ENCODE results near the gene MARCHF11.

Gene MARCHF11

GRCh38 chr5:16128944-16129343 lies 50.6 kb downstream of the MARCHF11 start:
- DNase-seq, result no peak

- DNase-seq, result no peak
Observed at GRCh38 chr5:16127865-16128544, 51.6 kb downstream of the MARCHF11 start.

- DNase-seq, result no peak
Observed at GRCh38 chr5:16120579-16120978, 59.0 kb downstream of the MARCHF11 start.

GRCh38 chr5:16119790-16120189 lies 59.8 kb downstream of the MARCHF11 start:
- no peak for DNase-seq

DNA sequence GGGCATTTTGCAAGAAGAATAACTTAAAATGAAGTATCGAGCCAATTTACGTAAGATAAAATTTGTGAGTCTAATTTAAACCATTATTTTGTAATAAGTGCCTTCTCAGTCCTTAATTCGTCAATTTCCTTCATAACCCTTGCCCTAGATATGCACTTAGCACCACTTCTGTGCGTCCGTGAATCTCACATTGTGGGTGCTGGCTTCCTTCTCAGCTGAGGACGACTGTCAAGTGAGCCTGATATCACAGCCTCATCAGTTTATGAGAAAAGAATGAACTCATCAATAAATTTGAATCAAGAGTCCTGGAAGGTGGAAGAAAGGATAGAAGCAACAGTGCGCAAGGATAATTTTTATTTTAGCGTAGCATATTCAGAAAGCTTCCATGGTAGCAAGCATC lies 64.5 kb downstream of the MARCHF11 start:
- DNase-seq, result no peak

DNA sequence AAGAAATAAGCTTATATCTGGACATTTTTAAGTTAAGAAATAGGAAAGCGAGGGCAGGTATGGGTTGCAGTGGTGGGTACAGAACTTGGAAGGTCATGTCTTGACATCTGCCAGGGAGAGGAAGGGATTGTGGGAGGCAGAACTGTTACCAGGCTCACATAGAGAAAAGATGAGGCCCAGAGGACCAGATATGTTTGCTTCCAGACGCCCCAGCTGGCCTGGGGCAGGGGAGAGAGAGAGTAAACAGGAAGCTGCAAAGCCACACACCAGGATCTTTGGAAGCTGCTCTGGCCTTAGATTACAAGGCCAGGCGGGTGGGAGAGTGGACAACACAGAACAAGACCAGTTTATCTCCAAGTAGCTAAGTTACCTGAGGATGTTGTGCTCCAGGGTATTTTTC lies 71.2 kb downstream of the MARCHF11 start:
- no peak for DNase-seq

DNA sequence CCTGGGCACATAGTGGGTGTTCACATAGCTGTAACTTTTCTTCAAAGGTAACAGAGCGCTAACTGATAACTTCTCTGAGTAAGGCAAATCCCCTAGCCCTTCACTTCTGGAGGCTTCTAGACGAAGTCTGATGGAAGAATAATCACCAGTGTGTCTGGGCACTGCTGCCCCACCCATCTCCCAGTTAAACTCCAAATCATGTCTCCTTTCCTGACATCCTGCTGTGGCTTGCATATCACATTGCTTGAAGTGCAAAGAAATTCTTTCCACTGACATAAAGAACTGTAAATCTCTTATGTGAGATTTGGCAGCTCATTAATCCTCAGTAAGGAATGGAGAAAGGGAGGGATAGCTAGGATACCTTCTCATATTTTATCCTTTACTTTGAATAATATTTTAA lies 74.6 kb downstream of the MARCHF11 start:
- no peak for DNase-seq

- DNase-seq, result no peak
Observed at GRCh38 chr5:16095612-16096011, 84.0 kb downstream of the MARCHF11 start.

DNA sequence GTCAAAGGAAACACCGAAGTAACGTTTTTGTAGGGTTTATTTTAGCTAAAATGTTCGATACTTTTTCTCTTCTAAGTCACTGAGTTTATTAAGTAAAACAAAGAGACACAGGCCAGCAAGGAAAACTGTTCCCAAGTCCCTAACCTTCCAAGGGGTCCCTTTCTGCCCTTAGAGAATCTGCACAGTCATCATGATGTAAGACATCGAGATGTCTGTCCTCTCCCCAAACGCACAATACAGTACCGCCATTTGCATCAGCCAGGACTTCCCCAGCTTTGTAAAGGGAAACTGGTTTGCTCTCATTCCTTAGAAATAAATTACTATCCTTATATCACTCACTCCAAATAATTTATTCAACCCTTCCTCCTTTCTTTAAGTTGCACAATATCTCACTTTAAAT lies 89.3 kb downstream of the MARCHF11 start:
- no peak for DNase-seq

- no peak for DNase-seq
Observed at GRCh38 chr5:16082982-16083381, 96.6 kb downstream of the MARCHF11 start.

- no peak for DNase-seq
Observed at GRCh38 chr5:16082053-16082452, 97.5 kb downstream of the MARCHF11 start.

DNA sequence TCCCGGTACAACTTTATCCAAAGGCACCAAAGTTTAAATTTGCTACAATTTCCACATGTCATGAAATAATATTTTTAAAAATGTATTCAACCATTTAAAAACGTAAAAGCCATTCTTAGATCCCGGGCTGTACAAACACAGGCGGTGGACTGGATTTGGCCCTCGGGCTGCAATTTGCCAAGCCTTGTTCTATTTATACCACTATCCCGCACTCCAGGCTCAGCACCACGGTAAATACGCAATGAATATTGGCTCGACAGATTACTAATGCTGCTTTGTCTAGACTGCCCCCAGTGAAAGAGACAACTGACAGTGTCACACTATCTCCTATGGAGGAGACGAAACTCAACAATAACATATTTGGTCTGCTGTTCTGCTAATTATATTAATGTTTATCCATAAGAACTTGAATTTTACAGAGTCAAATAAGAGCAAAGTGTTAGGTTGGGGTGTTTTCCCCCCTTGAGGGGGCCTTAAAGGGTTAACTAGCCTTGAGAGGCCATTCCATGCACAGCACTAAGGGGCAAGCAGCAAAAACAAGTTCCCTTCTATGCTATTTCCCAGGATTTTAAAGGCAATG lies 98.1 kb downstream of the MARCHF11 start:
- no peak for DNase-seq

DNA sequence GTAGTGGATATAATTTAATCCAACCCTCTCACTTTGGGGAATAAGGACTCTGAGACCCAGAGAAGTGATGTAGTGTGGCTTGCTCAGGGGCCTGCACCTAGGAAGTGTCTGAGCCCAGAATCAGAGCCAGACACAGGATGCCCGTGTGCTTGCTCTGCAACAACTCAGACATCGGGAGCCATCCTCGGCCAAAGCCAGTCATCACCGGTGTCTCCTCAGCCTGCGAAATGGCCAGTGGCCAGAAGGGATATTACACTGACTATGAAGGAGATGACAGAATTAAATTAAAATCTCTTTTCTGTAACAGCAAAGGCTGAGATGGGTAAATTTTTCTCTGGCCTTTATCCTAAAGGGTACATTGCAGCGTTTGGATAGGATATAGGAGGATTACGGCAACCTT lies 102.9 kb downstream of the MARCHF11 start:
- DNase-seq, result no peak

DNA sequence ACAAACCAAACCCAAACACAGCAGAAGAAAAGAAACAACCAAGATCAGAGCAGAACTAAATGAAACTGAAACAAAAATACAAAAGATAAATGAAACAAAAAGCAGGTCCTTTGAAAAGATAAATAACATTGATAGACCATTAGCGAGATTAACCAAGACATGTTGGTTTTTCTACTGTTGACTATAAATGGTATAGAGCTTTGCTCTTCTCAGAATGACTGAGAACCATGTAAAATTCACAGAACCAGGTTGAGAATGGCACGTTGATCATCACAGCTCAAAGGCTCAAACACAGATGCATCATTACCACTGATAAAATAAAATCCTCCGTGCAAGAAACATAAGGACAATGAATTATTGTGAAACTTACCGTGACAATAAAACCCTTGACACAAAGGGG lies 105.2 kb downstream of the MARCHF11 start:
- no peak for DNase-seq

- DNase-seq, result no peak
Observed at GRCh38 chr5:16072616-16073015, 107.0 kb downstream of the MARCHF11 start.

DNA sequence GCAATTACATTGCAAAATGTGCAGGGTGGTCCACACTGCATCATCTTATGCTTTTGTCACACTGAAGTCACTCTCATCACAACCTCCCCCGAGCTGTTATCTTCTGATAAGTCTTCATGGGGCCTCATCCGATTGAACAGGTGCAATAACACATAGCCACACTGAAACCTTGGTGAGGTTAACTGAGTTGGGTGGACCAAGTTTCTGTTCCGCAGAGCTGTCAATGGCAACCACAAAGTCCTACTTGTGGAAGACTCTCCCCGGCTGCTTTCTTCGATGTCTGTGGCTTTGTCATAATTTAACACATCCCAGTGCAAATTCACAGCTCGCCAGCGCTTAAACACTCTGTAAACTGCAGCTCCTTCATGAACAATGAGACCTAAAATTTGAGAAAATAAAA lies 112.2 kb downstream of the MARCHF11 start:
- no peak for DNase-seq

GRCh38 chr5:16066810-16067209 lies 112.8 kb downstream of the MARCHF11 start:
- no peak for DNase-seq

GRCh38 chr5:16066320-16066719 lies 113.3 kb downstream of the MARCHF11 start:
- DNase-seq, result no peak

DNA sequence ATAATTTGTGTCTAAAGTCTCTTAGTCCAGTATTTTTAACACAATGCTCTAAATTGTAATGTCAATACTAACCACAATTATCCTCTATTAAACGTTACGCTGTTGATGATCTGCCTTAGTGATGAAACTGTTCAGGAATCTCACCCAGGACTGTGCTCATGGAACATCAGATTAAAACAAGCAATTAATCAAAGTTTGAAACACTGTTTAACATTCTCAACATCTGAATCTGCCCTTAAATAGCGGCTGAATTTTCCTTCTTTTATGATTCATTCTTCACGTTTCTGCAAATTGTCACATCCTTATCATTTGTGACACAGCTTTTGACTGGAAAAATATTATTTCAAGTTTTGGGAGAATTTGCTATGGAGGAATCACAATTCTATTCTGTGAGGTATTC lies 113.8 kb downstream of the MARCHF11 start:
- DNase-seq, result no peak

GRCh38 chr5:16064135-16064893 lies 115.3 kb downstream of the MARCHF11 start:
- DNase-seq, result no peak

GRCh38 chr5:16061163-16061562 lies 118.4 kb downstream of the MARCHF11 start:
- DNase-seq, result no peak

DNA sequence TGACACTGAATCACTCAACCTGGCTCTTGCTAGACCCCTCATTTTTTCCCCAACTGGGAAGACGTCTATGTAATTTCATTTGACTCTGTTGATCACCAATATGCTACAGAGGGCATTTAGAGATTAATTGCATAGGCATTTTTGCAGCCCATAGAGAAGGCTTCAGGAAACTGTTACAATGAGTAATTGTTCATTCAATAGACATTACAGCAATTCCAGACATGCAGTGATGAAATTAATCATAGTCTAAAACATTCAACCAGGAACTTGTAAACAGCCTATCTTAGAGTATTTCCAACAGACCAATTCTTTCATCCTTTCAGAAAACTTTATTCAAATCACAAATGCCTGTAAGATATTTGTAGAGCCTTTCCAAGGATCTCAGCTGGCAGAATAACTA lies 122.3 kb downstream of the MARCHF11 start:
- no peak for DNase-seq

DNA sequence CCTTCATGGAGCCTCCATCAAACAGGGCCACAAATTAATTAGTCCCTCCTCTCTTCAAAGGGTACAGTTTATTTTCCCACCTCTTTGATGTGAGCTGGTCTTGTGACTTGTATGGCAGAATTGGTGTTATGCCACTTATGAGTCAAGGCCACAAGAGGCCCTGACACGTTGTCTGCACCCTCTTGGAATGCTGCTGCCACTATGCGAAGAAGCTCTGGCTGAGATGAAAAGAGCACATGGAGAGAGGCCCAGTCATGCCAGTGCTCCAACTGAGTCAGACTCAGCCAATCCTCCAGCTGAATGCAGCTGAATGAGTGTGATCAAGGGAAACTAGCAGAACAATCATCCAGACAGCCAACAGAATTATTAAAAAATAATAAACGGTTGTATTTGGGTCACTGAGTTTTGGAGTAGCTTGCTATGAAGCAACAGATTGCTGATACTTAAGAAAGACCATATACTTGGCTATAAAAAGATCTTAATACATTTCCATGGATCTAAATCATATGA lies 128.3 kb downstream of the MARCHF11 start:
- no peak for DNase-seq

DNA sequence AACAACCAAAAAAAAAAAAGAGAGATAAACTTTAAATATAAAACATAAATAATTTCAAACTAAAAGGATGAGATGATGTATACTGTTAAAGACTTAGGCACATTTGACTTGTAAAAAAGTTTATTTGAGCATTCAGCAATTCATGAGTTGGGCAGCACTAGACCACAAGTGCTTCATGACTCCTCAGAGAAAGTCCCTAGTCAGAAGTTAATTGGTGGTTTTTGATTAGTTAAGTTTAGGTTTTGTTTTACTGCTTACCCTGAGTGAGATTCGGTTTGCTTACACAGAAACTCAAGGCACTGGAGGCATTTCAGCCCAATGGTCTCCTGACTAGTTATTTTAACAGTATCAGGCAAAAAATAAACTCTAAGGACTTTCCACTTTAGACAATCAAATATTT lies 129.2 kb downstream of the MARCHF11 start:
- no peak for DNase-seq

Data from hematopoietic multipotent progenitor cell treated with erythropoietin and hydrocortisone succinate and interleukin-3 and kit ligand, for 6 days (in vitro differentiated cells).